ENCODE data around the gene RAB40B.

Gene RAB40B

DNA sequence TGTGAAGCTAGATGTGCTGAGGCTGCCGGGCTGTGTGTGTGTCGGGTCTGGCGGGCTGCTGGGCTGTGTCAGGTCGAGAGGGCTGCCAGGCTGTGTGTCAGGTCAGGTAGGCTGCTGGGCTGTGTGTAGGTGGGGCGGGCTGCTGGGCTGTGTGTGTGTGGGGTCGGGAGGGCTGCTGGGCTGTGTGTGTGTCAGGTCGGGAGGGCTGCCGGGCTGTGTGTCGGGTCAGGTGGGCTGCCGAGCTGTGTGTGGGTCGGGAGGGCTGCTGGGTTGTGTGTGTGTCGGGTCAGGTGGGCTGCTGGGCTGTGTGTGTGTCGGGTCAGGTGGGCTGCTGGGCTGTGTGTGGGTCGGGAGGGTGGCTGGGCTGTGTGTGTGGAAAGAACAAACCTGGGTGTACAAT lies 58.9 kb downstream of the RAB40B start:
- H3K4me1 ChIP-seq (ENCODE audit: control insufficient read depth, insufficient read depth, low read length): no peaks in the 10 kb centered on the region
- peaks cover 56 to 88% of the 10 kb centered on the region in 2 experiments for H3K36me3 ChIP-seq (ENCODE audit: control insufficient read depth in 2 of 2, insufficient read depth in 1 of 2, low read length in 2 of 2)
- H3K27ac ChIP-seq (ENCODE audit: extremely low read depth, low read depth, low read length): no peak overlapping the region
- H3K4me3 ChIP-seq (ENCODE audit: low read depth, low read length): no peak overlapping the region
- TF ChIP-seq EGR2 (tag by site-specific recombination; IDR thresholded peaks at IDR 0.05; ENCODE audit: low read depth): peak; percentile 90
- TF ChIP-seq ZFHX2 (tag by site-specific recombination; conservative IDR thresholded peaks at IDR 0.05): peak; percentile 67
- TF ChIP-seq KLF9 (tag by site-specific recombination; IDR thresholded peaks at IDR 0.05; ENCODE audit: low read depth): no peak
- POLR2A ChIA-PET: no interaction called here
- H3K9me3 ChIP-seq (ENCODE audit: control insufficient read depth, insufficient read depth, low read depth, low read length): no peaks in the 10 kb centered on the region
- CTCF ChIA-PET: no interaction called here

DNA sequence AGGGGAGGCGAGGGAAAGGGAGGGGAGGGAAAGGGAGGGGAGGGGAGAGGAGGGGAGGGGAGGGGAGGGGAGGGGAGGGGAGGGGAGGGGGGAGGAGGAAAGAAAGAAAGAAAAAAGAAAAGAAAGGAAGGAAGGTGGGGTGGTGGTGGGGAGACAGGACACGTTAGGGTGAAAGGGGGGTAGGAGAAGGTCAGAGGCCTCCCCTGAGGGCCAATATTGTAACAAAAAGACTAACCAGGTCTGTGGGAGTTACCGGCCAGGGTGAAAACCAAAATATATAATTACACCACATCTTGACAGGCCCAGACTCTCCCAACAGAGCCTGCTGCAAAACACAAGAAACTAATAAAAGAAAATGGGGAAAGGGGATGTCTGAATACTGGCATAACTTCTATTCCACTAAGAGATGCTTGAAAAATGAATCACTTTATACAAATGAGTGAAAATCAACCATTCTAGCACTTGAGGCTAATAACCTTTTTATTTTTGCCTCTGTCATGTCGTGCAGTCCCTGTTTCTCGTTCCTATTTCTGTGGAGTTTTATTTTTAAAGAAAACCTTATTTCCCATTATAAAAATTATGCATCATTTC lies 60.2 kb downstream of the RAB40B start:
- no peak overlapping the region for H3K4me3 ChIP-seq (ENCODE audit: low read depth, low read length)
- ChIA-PET POLR2A (no interaction called here), CTCF (no interaction called here)
- H3K9me3 ChIP-seq (ENCODE audit: control insufficient read depth, insufficient read depth, low read depth, low read length): no peaks in the 10 kb centered on the region
- H3K36me3 ChIP-seq (ENCODE audit: control insufficient read depth in 2 of 2, insufficient read depth in 1 of 2, low read length in 2 of 2): peaks cover 62 to 86% of the 10 kb centered on the region in 2 experiments
- TF ChIP-seq TCF7L2 (IDR thresholded peaks at IDR 0.05; ENCODE audit: borderline replicate concordance, low read depth, low read length) (no peak), BCL11B (tag by site-specific recombination; IDR thresholded peaks at IDR 0.05; ENCODE audit: low read depth) (no peak), ZNF600 (tag by site-specific recombination; IDR thresholded peaks at IDR 0.05) (no peak), ZNF324 (tag by site-specific recombination; IDR thresholded peaks at IDR 0.05) (no peak), ZNF366 (tag by site-specific recombination; conservative IDR thresholded peaks at IDR 0.05) (no peak), GLI4 (tag by site-specific recombination; IDR thresholded peaks at IDR 0.05) (no peak), WT1 (tag by site-specific recombination; IDR thresholded peaks at IDR 0.05) (no peak)
- TF ChIP-seq, protein P1, sequence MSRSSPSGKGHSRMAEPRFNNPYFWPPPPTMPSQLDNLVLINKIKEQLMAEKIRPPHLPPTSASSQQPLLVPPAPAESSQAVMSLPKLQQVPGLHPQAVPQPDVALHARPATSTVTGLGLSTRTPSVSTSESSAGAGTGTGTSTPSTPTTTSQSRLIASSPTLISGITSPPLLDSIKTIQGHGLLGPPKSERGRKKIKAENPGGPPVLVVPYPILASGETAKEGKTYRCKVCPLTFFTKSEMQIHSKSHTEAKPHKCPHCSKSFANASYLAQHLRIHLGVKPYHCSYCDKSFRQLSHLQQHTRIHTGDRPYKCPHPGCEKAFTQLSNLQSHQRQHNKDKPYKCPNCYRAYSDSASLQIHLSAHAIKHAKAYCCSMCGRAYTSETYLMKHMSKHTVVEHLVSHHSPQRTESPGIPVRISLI (tag by site-specific recombination; IDR thresholded peaks at IDR 0.05): no peak
- TF ChIP-seq, protein P2, sequence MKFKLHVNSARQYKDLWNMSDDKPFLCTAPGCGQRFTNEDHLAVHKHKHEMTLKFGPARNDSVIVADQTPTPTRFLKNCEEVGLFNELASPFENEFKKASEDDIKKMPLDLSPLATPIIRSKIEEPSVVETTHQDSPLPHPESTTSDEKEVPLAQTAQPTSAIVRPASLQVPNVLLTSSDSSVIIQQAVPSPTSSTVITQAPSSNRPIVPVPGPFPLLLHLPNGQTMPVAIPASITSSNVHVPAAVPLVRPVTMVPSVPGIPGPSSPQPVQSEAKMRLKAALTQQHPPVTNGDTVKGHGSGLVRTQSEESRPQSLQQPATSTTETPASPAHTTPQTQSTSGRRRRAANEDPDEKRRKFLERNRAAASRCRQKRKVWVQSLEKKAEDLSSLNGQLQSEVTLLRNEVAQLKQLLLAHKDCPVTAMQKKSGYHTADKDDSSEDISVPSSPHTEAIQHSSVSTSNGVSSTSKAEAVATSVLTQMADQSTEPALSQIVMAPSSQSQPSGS (tag by site-specific recombination; IDR thresholded peaks at IDR 0.05; ENCODE audit: low read depth): no peak
- H3K27ac ChIP-seq (ENCODE audit: extremely low read depth, low read depth, low read length): no peak overlapping the region
- no peaks in the 10 kb centered on the region for H3K4me1 ChIP-seq (ENCODE audit: control insufficient read depth, insufficient read depth, low read length)

DNA sequence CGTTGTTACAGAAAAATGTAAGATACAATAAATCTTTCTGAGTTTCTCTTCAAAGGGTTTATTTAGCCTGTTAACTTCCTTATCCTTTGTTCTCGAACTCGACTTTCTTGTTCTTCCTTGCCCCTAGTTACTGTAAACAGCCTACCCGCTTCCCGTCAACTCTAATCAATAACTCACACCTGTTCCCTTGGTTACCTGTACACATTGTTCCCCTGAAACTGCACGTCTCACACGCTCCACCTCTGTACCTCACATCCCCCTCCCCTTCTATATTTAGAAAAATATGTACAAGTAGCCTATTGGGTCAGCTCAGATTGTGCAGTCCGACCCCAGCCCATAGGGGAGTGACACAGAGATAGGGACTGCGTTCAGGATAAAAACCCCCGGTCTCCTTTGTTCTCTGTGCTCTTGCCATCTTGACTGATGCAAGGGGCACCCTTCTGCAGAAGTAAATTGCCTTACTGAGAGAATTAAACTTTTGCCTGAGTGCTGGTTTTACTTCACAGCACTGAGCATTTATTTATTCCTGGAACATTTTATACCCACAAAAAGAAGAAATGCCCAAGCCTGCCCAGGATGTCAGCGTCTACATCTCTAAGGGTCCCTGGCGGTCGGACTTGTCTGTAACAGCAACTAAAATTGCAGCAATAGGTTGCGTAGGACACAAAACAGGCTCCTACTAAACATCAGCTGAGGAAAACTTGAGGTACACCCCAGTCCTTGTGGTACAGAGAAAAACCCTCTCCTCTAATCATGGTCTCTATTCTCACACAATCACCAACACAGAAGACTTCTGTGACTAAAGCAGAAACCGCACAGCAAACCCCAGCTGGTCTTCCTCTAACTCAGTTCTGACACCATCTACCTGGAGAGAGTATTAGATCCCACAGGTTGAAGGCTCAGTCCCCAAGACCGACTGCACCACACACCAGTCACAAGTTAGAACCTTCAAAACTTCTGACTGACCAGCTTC lies 61.6 kb downstream of the RAB40B start:
- peak; percentile 95 for TF ChIP-seq SETDB1 (IDR thresholded peaks at IDR 0.05; ENCODE audit: insufficient read length, low read length)
- TF ChIP-seq, protein P3, sequence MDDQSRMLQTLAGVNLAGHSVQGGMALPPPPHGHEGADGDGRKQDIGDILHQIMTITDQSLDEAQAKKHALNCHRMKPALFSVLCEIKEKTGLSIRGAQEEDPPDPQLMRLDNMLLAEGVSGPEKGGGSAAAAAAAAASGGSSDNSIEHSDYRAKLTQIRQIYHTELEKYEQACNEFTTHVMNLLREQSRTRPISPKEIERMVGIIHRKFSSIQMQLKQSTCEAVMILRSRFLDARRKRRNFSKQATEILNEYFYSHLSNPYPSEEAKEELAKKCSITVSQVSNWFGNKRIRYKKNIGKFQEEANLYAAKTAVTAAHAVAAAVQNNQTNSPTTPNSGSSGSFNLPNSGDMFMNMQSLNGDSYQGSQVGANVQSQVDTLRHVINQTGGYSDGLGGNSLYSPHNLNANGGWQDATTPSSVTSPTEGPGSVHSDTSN (CRISPR knock-in tag; IDR thresholded peaks at IDR 0.05): no peak
- Histone ChIP-seq H3K27ac (ENCODE audit: extremely low read depth, low read depth, low read length) (no peak overlapping the region), H3K36me3 (ENCODE audit: control insufficient read depth in 2 of 2, insufficient read depth in 1 of 2, low read length in 2 of 2) (peaks cover 67 to 78% of the 10 kb centered on the region in 2 experiments), H3K4me3 (ENCODE audit: low read depth, low read length) (no peak overlapping the region), H3K9me3 (ENCODE audit: control insufficient read depth, insufficient read depth, low read depth, low read length) (no peaks in the 10 kb centered on the region), H3K4me1 (ENCODE audit: control insufficient read depth, insufficient read depth, low read length) (no peaks in the 10 kb centered on the region)
- POLR2A ChIA-PET: no interaction called here
- CTCF ChIA-PET: interaction anchor here (0.6 kb wide), 1 partner anchor 182 kb away, joined by 7 read pairs; no protein-coding TSS in a partner anchor
